ENCODE measurements around the gene PPP2R5C.
A peak's percentile ranks its signal among the peaks of the same experiment; 100 is the strongest.

The PPP2R5C gene

GRCh38 chr14:101713621-101714349 is 47.7 kb upstream of the PPP2R5C start:
- H3K9me3 ChIP-seq (ENCODE audit: control insufficient read depth, insufficient read depth, low read depth, low read length) = no peaks in the 10 kb centered on the region
- no peaks in the 10 kb centered on the region for H3K36me3 ChIP-seq (ENCODE audit: control insufficient read depth in 2 of 2, insufficient read depth in 1 of 2, low read length in 2 of 2)
- CTCF ChIA-PET = interaction anchor here (0.8 kb wide), 1 partner anchor 570 kb away, joined by 3 read pairs; no protein-coding TSS in a partner anchor
- POLR2A ChIA-PET = no interaction called here
- H3K4me1 ChIP-seq (ENCODE audit: control insufficient read depth, insufficient read depth, low read length) = no peaks in the 10 kb centered on the region
- no peak overlapping the region for H3K4me3 ChIP-seq (ENCODE audit: low read depth, low read length)
- H3K27ac ChIP-seq (ENCODE audit: extremely low read depth, low read depth, low read length) = no peak overlapping the region
- TF ChIP-seq ZSCAN16 (tag by site-specific recombination; IDR thresholded peaks at IDR 0.05) (no peak), KLF1 (tag by site-specific recombination; IDR thresholded peaks at IDR 0.05) (peak; percentile 56)

DNA sequence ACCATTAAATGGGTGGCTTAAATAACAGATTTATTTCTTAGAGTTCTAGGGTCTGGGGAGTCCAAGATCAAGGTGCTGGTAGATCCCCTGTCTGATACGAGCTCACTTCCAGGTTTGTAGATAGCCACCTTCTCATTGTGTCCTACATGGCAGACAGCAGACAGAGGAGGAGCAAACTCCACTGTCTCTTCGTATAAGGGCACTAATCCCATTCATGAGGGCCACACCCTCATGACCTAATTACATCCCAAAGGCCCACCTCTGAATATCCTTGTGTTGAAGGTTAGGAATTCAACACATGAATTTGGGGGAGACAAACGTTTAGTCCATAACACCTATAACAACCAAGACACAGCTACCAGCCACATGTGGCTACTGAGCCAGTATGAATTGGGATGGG is 47.1 kb upstream of the PPP2R5C start:
- H3K4me1 ChIP-seq (ENCODE audit: control insufficient read depth, insufficient read depth, low read length) = no peaks in the 10 kb centered on the region
- H3K27ac ChIP-seq (ENCODE audit: extremely low read depth, low read depth, low read length) = no peak overlapping the region
- H3K9me3 ChIP-seq (ENCODE audit: control insufficient read depth, insufficient read depth, low read depth, low read length) = no peaks in the 10 kb centered on the region
- no peaks in the 10 kb centered on the region for H3K36me3 ChIP-seq (ENCODE audit: control insufficient read depth in 2 of 2, insufficient read depth in 1 of 2, low read length in 2 of 2)
- TF ChIP-seq ZNF211 (tag by site-specific recombination; IDR thresholded peaks at IDR 0.05; ENCODE audit: low read depth) = no peak
- TF ChIP-seq ZNF555 (tag by site-specific recombination; conservative IDR thresholded peaks at IDR 0.05) = no peak
- TF ChIP-seq ZNF830 (tag by site-specific recombination; IDR thresholded peaks at IDR 0.05; ENCODE audit: low read depth) = no peak
- TF ChIP-seq ZNF747 (tag by site-specific recombination; IDR thresholded peaks at IDR 0.05) = no peak
- no peak for TF ChIP-seq ZNF394 (tag by site-specific recombination; IDR thresholded peaks at IDR 0.05; ENCODE audit: borderline replicate concordance)
- TF ChIP-seq ZNF580 (tag by site-specific recombination; IDR thresholded peaks at IDR 0.05) = no peak
- no peak for TF ChIP-seq ZNF626 (tag by site-specific recombination; IDR thresholded peaks at IDR 0.05)
- no peak for TF ChIP-seq YY1 (tag by site-specific recombination; IDR thresholded peaks at IDR 0.05)
- TF ChIP-seq ZNF2 (tag by site-specific recombination; IDR thresholded peaks at IDR 0.05) = no peak
- no peak for TF ChIP-seq RBAK (tag by site-specific recombination; IDR thresholded peaks at IDR 0.05)
- no peak for TF ChIP-seq ZNF561 (tag by site-specific recombination; IDR thresholded peaks at IDR 0.05; ENCODE audit: borderline replicate concordance)
- no peak for TF ChIP-seq ZNF398 (tag by site-specific recombination; IDR thresholded peaks at IDR 0.05)
- no peak for TF ChIP-seq ZNF175 (tag by site-specific recombination; IDR thresholded peaks at IDR 0.05)
- no peak for TF ChIP-seq ZNF624 (tag by site-specific recombination; IDR thresholded peaks at IDR 0.05)
- no peak for TF ChIP-seq KLF1 (tag by site-specific recombination; IDR thresholded peaks at IDR 0.05)
- TF ChIP-seq ZNF530 (tag by site-specific recombination; IDR thresholded peaks at IDR 0.05; ENCODE audit: low read depth) = no peak
- H3K4me3 ChIP-seq (ENCODE audit: low read depth, low read length) = no peak overlapping the region
- ChIA-PET POLR2A (no interaction called here), CTCF (interaction anchor here (0.8 kb wide), 1 partner anchor 569 kb away, joined by 3 read pairs; no protein-coding TSS in a partner anchor)

DNA sequence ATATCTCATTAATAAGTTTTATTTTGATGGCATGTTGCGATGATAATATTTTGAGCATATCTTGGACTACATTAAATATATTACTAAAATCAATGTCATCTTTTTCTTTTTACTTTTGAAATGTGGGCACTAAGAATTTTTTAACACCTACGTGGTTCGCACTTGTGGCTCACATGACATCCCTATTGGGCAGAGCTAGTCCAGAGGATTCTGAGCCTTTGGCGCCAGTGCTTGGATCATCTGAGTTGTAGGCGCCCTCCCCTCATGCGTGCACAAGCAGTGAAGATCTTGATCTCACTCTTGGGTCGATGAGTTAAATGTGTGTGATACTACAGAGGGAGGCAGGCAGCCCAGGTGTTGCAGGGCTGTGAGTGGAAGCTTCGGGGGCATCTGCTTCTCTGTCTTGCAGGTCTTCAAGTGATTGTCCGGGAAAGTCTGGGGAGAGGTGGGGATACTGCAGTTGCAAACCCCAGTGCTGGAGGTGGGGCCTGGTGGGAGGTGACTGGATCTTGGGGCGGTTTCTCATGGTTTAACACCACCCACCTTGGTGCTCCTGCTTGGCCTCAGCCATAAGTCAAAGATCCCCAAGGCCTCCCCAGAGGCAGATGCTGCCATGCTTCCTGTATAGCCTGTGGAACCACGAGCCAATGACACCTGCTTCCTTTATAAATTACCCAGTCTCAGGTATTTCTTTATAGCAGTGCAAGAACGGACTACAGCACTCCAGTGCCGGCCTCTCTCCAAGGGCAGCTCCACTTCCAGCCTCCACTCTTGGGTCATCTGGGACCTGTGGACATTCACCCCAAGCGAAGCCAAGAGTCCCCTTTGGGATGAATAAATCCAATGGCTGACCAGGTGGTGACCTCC is 46.1 kb upstream of the PPP2R5C start:
- TF ChIP-seq ZNF621 (tag by site-specific recombination; IDR thresholded peaks at IDR 0.05) (no peak), AEBP2 (tag by site-specific recombination; IDR thresholded peaks at IDR 0.05; ENCODE audit: borderline replicate concordance) (no peak), ZBTB1 (tag by site-specific recombination; IDR thresholded peaks at IDR 0.05) (no peak), OVOL3 (tag by site-specific recombination; IDR thresholded peaks at IDR 0.05) (no peak), ZNF302 (tag by site-specific recombination; IDR thresholded peaks at IDR 0.05; ENCODE audit: low read depth) (no peak)
- TF ChIP-seq, protein P1, sequence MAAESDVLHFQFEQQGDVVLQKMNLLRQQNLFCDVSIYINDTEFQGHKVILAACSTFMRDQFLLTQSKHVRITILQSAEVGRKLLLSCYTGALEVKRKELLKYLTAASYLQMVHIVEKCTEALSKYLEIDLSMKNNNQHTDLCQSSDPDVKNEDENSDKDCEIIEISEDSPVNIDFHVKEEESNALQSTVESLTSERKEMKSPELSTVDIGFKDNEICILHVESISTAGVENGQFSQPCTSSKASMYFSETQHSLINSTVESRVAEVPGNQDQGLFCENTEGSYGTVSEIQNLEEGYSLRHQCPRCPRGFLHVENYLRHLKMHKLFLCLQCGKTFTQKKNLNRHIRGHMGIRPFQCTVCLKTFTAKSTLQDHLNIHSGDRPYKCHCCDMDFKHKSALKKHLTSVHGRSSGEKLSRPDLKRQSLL (tag by site-specific recombination; IDR thresholded peaks at IDR 0.05) = no peak
- CTCF ChIA-PET = no interaction called here
- Histone ChIP-seq H3K27ac (ENCODE audit: extremely low read depth, low read depth, low read length) (no peak overlapping the region), H3K4me3 (ENCODE audit: low read depth, low read length) (no peak overlapping the region), H3K4me1 (ENCODE audit: control insufficient read depth, insufficient read depth, low read length) (no peaks in the 10 kb centered on the region), H3K9me3 (ENCODE audit: control insufficient read depth, insufficient read depth, low read depth, low read length) (no peaks in the 10 kb centered on the region), H3K36me3 (ENCODE audit: control insufficient read depth in 2 of 2, insufficient read depth in 1 of 2, low read length in 2 of 2) (no peaks in the 10 kb centered on the region)
- POLR2A ChIA-PET = no interaction called here

Measured in HEK293 (cell line).